Uterus (tissue), 2 donors: Measurements from ENCODE around the gene UFL1.

Experiments used
- POLR2A ChIP-seq, 2 donors: fragments of 450-650 bp; IDR thresholded peaks; one replicate each; pipeline ENCODE4 v1.6.1; 2016; ENCODE audit warnings: antibody characterized with exemption in 2 of 2, mild to moderate bottlenecking in 1 of 2, moderate library complexity in 1 of 2
- TF ChIP-seq, protein P1 (sequence below), 4 experiments: fragments of 200-600 bp in 2 of 4; fragments of 450-650 bp in 2 of 4; sonication (generic) in 2 of 4; IDR thresholded peaks; one replicate each; pipeline ENCODE4 v1.5.1; 2016 to 2019; ENCODE audit warnings: antibody characterized with exemption in 4 of 4, mild to moderate bottlenecking in 2 of 4, moderate library complexity in 1 of 4

GRCh38 chr6:96528193-96528592, 6.6 kb downstream of the UFL1 start:
- TF ChIP-seq POLR2A (IDR thresholded peaks at IDR 0.05) = no peak
- TF ChIP-seq, protein P1, sequence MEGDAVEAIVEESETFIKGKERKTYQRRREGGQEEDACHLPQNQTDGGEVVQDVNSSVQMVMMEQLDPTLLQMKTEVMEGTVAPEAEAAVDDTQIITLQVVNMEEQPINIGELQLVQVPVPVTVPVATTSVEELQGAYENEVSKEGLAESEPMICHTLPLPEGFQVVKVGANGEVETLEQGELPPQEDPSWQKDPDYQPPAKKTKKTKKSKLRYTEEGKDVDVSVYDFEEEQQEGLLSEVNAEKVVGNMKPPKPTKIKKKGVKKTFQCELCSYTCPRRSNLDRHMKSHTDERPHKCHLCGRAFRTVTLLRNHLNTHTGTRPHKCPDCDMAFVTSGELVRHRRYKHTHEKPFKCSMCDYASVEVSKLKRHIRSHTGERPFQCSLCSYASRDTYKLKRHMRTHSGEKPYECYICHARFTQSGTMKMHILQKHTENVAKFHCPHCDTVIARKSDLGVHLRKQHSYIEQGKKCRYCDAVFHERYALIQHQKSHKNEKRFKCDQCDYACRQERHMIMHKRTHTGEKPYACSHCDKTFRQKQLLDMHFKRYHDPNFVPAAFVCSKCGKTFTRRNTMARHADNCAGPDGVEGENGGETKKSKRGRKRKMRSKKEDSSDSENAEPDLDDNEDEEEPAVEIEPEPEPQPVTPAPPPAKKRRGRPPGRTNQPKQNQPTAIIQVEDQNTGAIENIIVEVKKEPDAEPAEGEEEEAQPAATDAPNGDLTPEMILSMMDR (IDR thresholded peaks at IDR 0.05) = no peak
